Loucy (cell line): Measurements from ENCODE around the gene IMPG2.

Source experiments
- H2AFZ ChIP-seq: fragments of 200-600 bp; sonication (generic); 2 replicates; pipeline ENCODE4 v1.6.0; 2016; ENCODE audit warnings: antibody characterized with exemption, mild to moderate bottlenecking, low read length, moderate library complexity
- H3F3A ChIP-seq: fragments of 200-600 bp; 2 replicates; pipeline ENCODE4 v1.6.0; 2016; ENCODE audit warnings: antibody characterized with exemption, low read depth, mild to moderate bottlenecking
- H3K27me3 ChIP-seq: fragments of 200-600 bp; sonication (generic); 2 replicates; pipeline ENCODE4 v1.6.1; 2014; ENCODE audit warnings: low read length, mild to moderate bottlenecking; ENCODE audit not compliant: insufficient read depth, poor library complexity, severe bottlenecking
- H3K36me3 ChIP-seq: fragments of 200-600 bp; sonication (generic); 2 replicates; pipeline ENCODE4 v1.6.1; 2016; ENCODE audit warnings: low read length; ENCODE audit not compliant: insufficient read depth
- H3K4me1 ChIP-seq: fragments of 200-600 bp; sonication (generic); 2 replicates; pipeline ENCODE4 v1.5.1; 2014; ENCODE audit warnings: low read length, mild to moderate bottlenecking; ENCODE audit not compliant: insufficient read depth, poor library complexity, severe bottlenecking
- H3K4me2 ChIP-seq: fragments of 200-600 bp; sonication (generic); 2 replicates; pipeline ENCODE4 v1.6.0; 2014; ENCODE audit warnings: antibody characterized with exemption, low read length, low read depth, mild to moderate bottlenecking; ENCODE audit not compliant: poor library complexity, severe bottlenecking
- H3K4me3 ChIP-seq: fragments of 200-600 bp; sonication (generic); 2 replicates; pipeline ENCODE4 v1.5.1; 2014; ENCODE audit warnings: low read length, mild to moderate bottlenecking, mixed read lengths; ENCODE audit not compliant: poor library complexity, severe bottlenecking
- H3K79me2 ChIP-seq: fragments of 200-600 bp; sonication (generic); 2 replicates; pipeline ENCODE4 v1.6.1; 2014; ENCODE audit warnings: low read length; ENCODE audit not compliant: insufficient read depth
- H3K9ac ChIP-seq: fragments of 200-600 bp; sonication (generic); 2 replicates; pipeline ENCODE4 v1.6.0; 2014; ENCODE audit warnings: mild to moderate bottlenecking, low read depth, low read length, moderate library complexity; ENCODE audit not compliant: poor library complexity, severe bottlenecking
- H3K9me2 ChIP-seq: fragments of 200-600 bp; sonication (generic); replicated peaks from 2 replicates; pipeline ENCODE4 v1.6.1; 2016; ENCODE audit warnings: low read depth, low read length, mixed read lengths
- H3K9me3 ChIP-seq: fragments of 200-600 bp; sonication (generic); 2 replicates; pipeline ENCODE4 v1.6.1; 2014; ENCODE audit warnings: mild to moderate bottlenecking, antibody characterized with exemption, low read length, low read depth; ENCODE audit not compliant: insufficient read depth
- H4K20me1 ChIP-seq: fragments of 200-600 bp; sonication (generic); 2 replicates; pipeline ENCODE4 v1.6.0; 2014; ENCODE audit warnings: antibody characterized with exemption, low read length, mild to moderate bottlenecking; ENCODE audit not compliant: insufficient read depth, poor library complexity, severe bottlenecking
- CTCF ChIP-seq: fragments of 200-600 bp; sonication (generic); conservative IDR thresholded peaks from 2 replicates; pipeline ENCODE4 v1.5.1; 2014; ENCODE audit warnings: mild to moderate bottlenecking, antibody characterized with exemption, low read length
- EZH2phosphoT487 ChIP-seq: fragments of 200-600 bp; IDR thresholded peaks from 2 replicates; pipeline ENCODE4 v1.6.1; 2018; ENCODE audit warnings: antibody characterized with exemption, mild to moderate bottlenecking, moderate library complexity, borderline replicate concordance

The IMPG2 gene

GRCh38 chr3:101195951-101196713, 124.2 kb downstream of the IMPG2 start:
- no peaks in the 10 kb centered on the region for H3F3A ChIP-seq
- peak overlapping the region; percentile 51; the same call in 1 of the 2 replicates for H2AFZ ChIP-seq
- no peak overlapping the region for H3K4me3 ChIP-seq
- H3K79me2 ChIP-seq = no peaks in the 10 kb centered on the region
- H3K36me3 ChIP-seq = no peaks in the 10 kb centered on the region
- H3K4me1 ChIP-seq = peaks cover 12% of the 10 kb centered on the region
- no peak overlapping the region for H3K4me2 ChIP-seq
- H4K20me1 ChIP-seq = no peaks in the 10 kb centered on the region
- H3K9ac ChIP-seq = no peak overlapping the region
- TF ChIP-seq CTCF (peak; percentile 76), EZH2phosphoT487 (no peak)
- H3K9me3 ChIP-seq = no peaks in the 10 kb centered on the region
- no peaks in the 10 kb centered on the region for H3K27me3 ChIP-seq
- H3K9me2 ChIP-seq = no peaks in the 10 kb centered on the region

GRCh38 chr3:101194392-101194791, 126.0 kb downstream of the IMPG2 start:
- no peaks in the 10 kb centered on the region for H3K36me3 ChIP-seq

GRCh38 chr3:101193957-101194356, 126.4 kb downstream of the IMPG2 start:
- H3K36me3 ChIP-seq = no peaks in the 10 kb centered on the region
- no peaks in the 10 kb centered on the region for H4K20me1 ChIP-seq
- H3K9ac ChIP-seq = no peak overlapping the region
- no peaks in the 10 kb centered on the region for H3K79me2 ChIP-seq
- H3K9me2 ChIP-seq = no peaks in the 10 kb centered on the region
- no peak overlapping the region for H3K4me2 ChIP-seq
- H3K27me3 ChIP-seq = no peaks in the 10 kb centered on the region
- H3K9me3 ChIP-seq = no peaks in the 10 kb centered on the region
- H3K4me3 ChIP-seq = no peak overlapping the region
- H3K4me1 ChIP-seq = no peaks in the 10 kb centered on the region
- no peak for TF ChIP-seq CTCF
- no peak for TF ChIP-seq EZH2phosphoT487
- H3F3A ChIP-seq = no peaks in the 10 kb centered on the region
- H2AFZ ChIP-seq = no peak overlapping the region

More at GRCh38 chr3:101194392-101194791, 126.0 kb downstream of the IMPG2 start:
- no peak overlapping the region for H2AFZ ChIP-seq
- no peak overlapping the region for H3K4me2 ChIP-seq
- no peaks in the 10 kb centered on the region for H3K4me1 ChIP-seq
- no peak for TF ChIP-seq CTCF
- no peak for TF ChIP-seq EZH2phosphoT487
- H4K20me1 ChIP-seq = no peaks in the 10 kb centered on the region
- no peaks in the 10 kb centered on the region for H3K79me2 ChIP-seq
- H3K9ac ChIP-seq = no peak overlapping the region
- H3K4me3 ChIP-seq = no peak overlapping the region
- no peaks in the 10 kb centered on the region for H3K9me2 ChIP-seq
- no peaks in the 10 kb centered on the region for H3K9me3 ChIP-seq
- H3F3A ChIP-seq = no peaks in the 10 kb centered on the region
- no peaks in the 10 kb centered on the region for H3K27me3 ChIP-seq
